CD4-positive, alpha-beta T cell (primary cell): ENCODE measurements around the gene TDRD10. TPM values are rescaled to one million over a fixed set of nuclear protein-coding genes. Genes with fewer than 3 reads are reported as not detected.

ENCODE experiments used
- ATAC-seq: fragments of 200-7000 bp; cut with Tn5 transposase; one replicate; pipeline ENCODE4 v1.10.0; 2022; ENCODE audit warnings: mild to moderate bottlenecking; ENCODE audit not compliant: poor library complexity
- CTCF ChIA-PET: fragments of 350-600 bp; sonication (Branson Sonifier 250); formaldehyde crosslinking; loops from one replicate; lab custom pipeline; 2021; ENCODE audit warnings: antibody characterized with exemption, inconsistent platforms; lab: Charles Lee
- POLR2A ChIA-PET: fragments of 350-600 bp; sonication (Branson Sonifier 250); formaldehyde crosslinking; loops from one replicate; lab custom pipeline; 2021; ENCODE audit warnings: antibody characterized with exemption, inconsistent platforms; lab: Charles Lee
- DNase-seq, 14 experiments: peaks; one replicate each; pipeline ENCODE4 v3.0.0-alpha.2; 2013 to 2020; ENCODE audit warnings: mixed read lengths in 2 of 14
- H3K27ac ChIP-seq, 2 donors: one replicate each; pipeline versions ENCODE4 v1.5.1 to v1.7.0; 2013; ENCODE audit warnings: low read length in 2 of 2, low read depth in 1 of 2, mild to moderate bottlenecking in 1 of 2
- H3K27me3 ChIP-seq, 2 experiments: 1 replicate in 1 of 2; 2 replicates in 1 of 2; pipeline versions ENCODE4 v1.6.1 to v1.7.0; 2013; ENCODE audit warnings: low read length in 2 of 2, control low read depth in 1 of 2, mild to moderate bottlenecking in 1 of 2, moderate library complexity in 1 of 2; ENCODE audit not compliant: insufficient read depth in 2 of 2, control insufficient read depth in 1 of 2
- H3K36me3 ChIP-seq: one replicate; pipeline ENCODE4 v1.6.1; 2013; ENCODE audit warnings: low read length, control low read depth; ENCODE audit not compliant: insufficient read depth
- H3K4me1 ChIP-seq: one replicate; pipeline ENCODE4 v1.6.1; 2013; ENCODE audit warnings: low read length, control low read depth; ENCODE audit not compliant: insufficient read depth
- H3K4me3 ChIP-seq: one replicate; pipeline ENCODE4 v1.5.1; 2013; ENCODE audit warnings: mild to moderate bottlenecking, low read length, moderate library complexity
- H3K9me3 ChIP-seq, 2 experiments: 1 replicate in 1 of 2; 2 replicates in 1 of 2; pipeline versions ENCODE4 v1.6.1 to v1.7.0; 2013; ENCODE audit warnings: low read length in 2 of 2, mild to moderate bottlenecking in 2 of 2, control low read depth in 1 of 2, moderate library complexity in 1 of 2; ENCODE audit not compliant: control insufficient read depth in 1 of 2, insufficient read depth in 1 of 2
- H3K27ac Mint-ChIP-seq: one replicate; pipeline ENCODE4 v1.8.0; 2020; ENCODE audit warnings: mixed read lengths
- H3K27me3 Mint-ChIP-seq: one replicate; pipeline ENCODE4 v1.8.0; 2021; ENCODE audit warnings: mixed read lengths
- H3K36me3 Mint-ChIP-seq: one replicate; pipeline ENCODE4 v1.8.0; 2021; ENCODE audit warnings: low read depth, mixed read lengths
- H3K4me1 Mint-ChIP-seq: one replicate; pipeline ENCODE4 v1.8.0; 2021; ENCODE audit warnings: low read depth, mixed read lengths
- H3K4me3 Mint-ChIP-seq: one replicate; pipeline ENCODE4 v1.8.0; 2020; ENCODE audit warnings: mild to moderate bottlenecking, mixed read lengths
- H3K9me3 Mint-ChIP-seq: one replicate; pipeline ENCODE4 v1.8.0; 2020; ENCODE audit warnings: mixed read lengths
- CTCF ChIP-seq: fragments of 200-600 bp; IDR thresholded peaks from one replicate; pipeline ENCODE4 v1.8.0; 2022; ENCODE audit warnings: antibody characterized with exemption, mild to moderate bottlenecking
- intact Hi-C, 2 experiments: fragments of 100-400 bp; cut with DNase I in 1 of 2; cut with micrococcal nuclease in 1 of 2; formaldehyde crosslinking; loops; one replicate each; pipeline versions ENCODE4 v1.15.1 to v1.9.0; 2023 to 2025; cut with DNase I, micrococcal nuclease
- total RNA-seq, 174 experiments: library from RNA in 2 of 174; stranded (reverse) in 2 of 174; gene quantifications; one replicate each; pipeline ENCODE4 v1.2.3 and lab custom pipeline; 2021 to 2026

TDRD10 gene
- total RNA-seq, 2 experiments from 2014 or later = not detected

- Mint-ChIP-seq H3K27me3 (no peaks in the 10 kb centered on the region), H3K27ac (no peak overlapping the region), H3K36me3 (peaks cover 85% of the 10 kb centered on the region), H3K9me3 (no peaks in the 10 kb centered on the region), H3K4me1 (no peaks in the 10 kb centered on the region), H3K4me3 (no peak overlapping the region)
- no peak overlapping the region for H3K4me3 ChIP-seq
- H3K36me3 ChIP-seq = peaks cover 85% of the 10 kb centered on the region
- ATAC-seq = no peak
- no peaks in the 10 kb centered on the region for H3K27me3 ChIP-seq
- no peaks in the 10 kb centered on the region for H3K4me1 ChIP-seq
- no peaks in the 10 kb centered on the region for H3K9me3 ChIP-seq
- TF ChIP-seq CTCF = no peak
- no peak for DNase-seq
- ChIA-PET CTCF (interaction anchor here (1.8 kb wide), 1 partner anchor 22 kb away, joined by 3 read pairs; no protein-coding TSS in a partner anchor), POLR2A (no interaction called here)
- no peak overlapping the region for H3K27ac ChIP-seq
- intact Hi-C loops = no loop called here
Measured at GRCh38 chr1:154581766-154582165, 79.7 kb downstream of the TDRD10 start.

GRCh38 chr1:154582885-154583284 is 80.9 kb downstream of the TDRD10 start:
- ChIA-PET CTCF (no interaction called here), POLR2A (interaction anchor here (1.1 kb wide), 1 partner anchor 38 kb away, joined by 3 read pairs; no protein-coding TSS in a partner anchor)
- intact Hi-C loops = no loop called here
- H3K36me3 Mint-ChIP-seq = peaks cover 96% of the 10 kb centered on the region
- no peaks in the 10 kb centered on the region for H3K27me3 Mint-ChIP-seq
- DNase-seq (no peak), ATAC-seq (no peak)
- no peaks in the 10 kb centered on the region for H3K27me3 ChIP-seq
- H3K36me3 ChIP-seq = peaks cover 96% of the 10 kb centered on the region
- no peaks in the 10 kb centered on the region for H3K4me1 Mint-ChIP-seq
- H3K4me1 ChIP-seq = no peaks in the 10 kb centered on the region
- no peak overlapping the region for H3K4me3 Mint-ChIP-seq
- H3K9me3 ChIP-seq = no peaks in the 10 kb centered on the region
- H3K4me3 ChIP-seq = no peak overlapping the region
- H3K27ac ChIP-seq = no peak overlapping the region
- H3K27ac Mint-ChIP-seq = no peak overlapping the region
- no peak for TF ChIP-seq CTCF
- no peaks in the 10 kb centered on the region for H3K9me3 Mint-ChIP-seq

- intact Hi-C loops = no loop called here
- H3K9me3 ChIP-seq = no peaks in the 10 kb centered on the region
- Mint-ChIP-seq H3K36me3 (peaks cover 98% of the 10 kb centered on the region), H3K4me3 (no peak overlapping the region), H3K4me1 (no peaks in the 10 kb centered on the region), H3K27ac (no peak overlapping the region), H3K27me3 (no peaks in the 10 kb centered on the region), H3K9me3 (no peaks in the 10 kb centered on the region)
- DNase-seq (no peak), ATAC-seq (no peak)
- ChIA-PET CTCF (no interaction called here), POLR2A (no interaction called here)
- no peak overlapping the region for H3K27ac ChIP-seq
- H3K4me1 ChIP-seq = no peaks in the 10 kb centered on the region
- no peak overlapping the region for H3K4me3 ChIP-seq
- H3K36me3 ChIP-seq = peaks cover 97% of the 10 kb centered on the region
- H3K27me3 ChIP-seq = no peaks in the 10 kb centered on the region
- no peak for TF ChIP-seq CTCF
Measured at GRCh38 chr1:154583773-154584172, 81.8 kb downstream of the TDRD10 start.
